Superior temporal gyrus (tissue), 1 donor: ENCODE measurements around the gene HTR2A.

ENCODE experiments used
- DNase-seq: peaks from one replicate; pipeline ENCODE4 v3.0.0-alpha.2; 2016; ENCODE audit errors: extremely low spot score

The HTR2A gene

DNA sequence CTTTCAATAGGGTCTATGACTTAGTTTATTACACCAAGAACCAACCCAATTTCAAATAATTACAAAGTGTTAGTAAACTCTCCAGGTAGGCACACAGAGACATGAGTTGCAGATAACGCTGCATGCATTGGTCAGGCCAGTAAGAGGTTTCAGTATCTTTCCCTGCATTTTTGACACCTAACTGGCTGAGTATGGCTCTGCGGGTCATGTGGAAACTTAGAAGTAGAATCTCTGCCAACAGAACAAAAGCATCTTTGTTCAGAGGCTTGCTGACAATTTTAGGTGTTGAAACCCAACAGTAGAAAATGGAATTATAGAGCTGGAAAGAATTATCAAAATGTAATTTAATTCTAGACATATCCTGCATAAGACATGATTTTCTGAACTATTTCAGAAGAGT, 25.3 kb downstream of the HTR2A start:
- peak; percentile 41 for DNase-seq

- DNase-seq = no peak
Measured at GRCh38 chr13:46868091-46868490, 28.8 kb downstream of the HTR2A start.

GRCh38 chr13:46866150-46866549, 30.7 kb downstream of the HTR2A start:
- DNase-seq = no peak

- no peak for DNase-seq
Measured at GRCh38 chr13:46864941-46865340, 31.9 kb downstream of the HTR2A start.

DNA sequence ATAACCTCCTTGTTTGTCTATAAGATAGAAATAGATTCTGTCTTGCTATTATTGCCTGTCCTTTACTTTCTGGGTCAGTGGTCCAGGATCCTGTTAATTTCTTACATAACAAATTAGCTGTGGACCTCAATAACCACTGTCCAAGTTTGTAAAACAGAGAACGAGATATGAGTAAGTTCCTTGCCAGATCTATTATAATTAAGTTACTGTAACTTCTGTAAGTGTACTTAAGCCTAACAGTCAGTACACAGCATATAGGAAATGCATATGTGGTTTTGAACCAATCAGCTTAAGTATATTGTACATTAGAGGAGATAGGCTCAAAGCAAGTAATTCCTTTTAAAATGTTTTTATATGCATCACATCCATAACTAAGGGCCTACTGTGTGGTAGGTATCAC, 34.9 kb downstream of the HTR2A start:
- no peak for DNase-seq

- no peak for DNase-seq
Measured at GRCh38 chr13:46860722-46861121, 36.1 kb downstream of the HTR2A start.

GRCh38 chr13:46858776-46859175, 38.1 kb downstream of the HTR2A start:
- no peak for DNase-seq

DNA sequence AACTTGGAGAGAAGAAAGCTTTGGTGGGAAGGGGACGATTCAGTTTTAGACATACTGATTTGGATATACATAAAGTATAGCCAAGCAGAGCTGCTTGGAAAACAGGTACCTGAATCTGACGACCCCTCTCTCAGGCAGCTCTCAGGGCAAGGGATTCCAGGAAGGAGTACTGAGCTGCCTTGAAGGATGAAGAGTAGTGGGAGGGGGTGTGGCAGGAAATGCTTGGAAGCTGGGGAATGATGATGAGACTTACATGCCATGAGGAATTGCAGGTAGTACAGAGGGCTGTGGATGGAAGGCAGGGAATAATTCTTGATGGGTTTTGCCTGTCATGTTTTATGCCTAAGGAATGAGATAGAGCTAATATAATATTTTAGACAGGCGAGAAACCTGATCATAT, 38.7 kb downstream of the HTR2A start:
- no peak for DNase-seq

GRCh38 chr13:46855664-46856063, 41.2 kb downstream of the HTR2A start:
- DNase-seq = no peak

DNA sequence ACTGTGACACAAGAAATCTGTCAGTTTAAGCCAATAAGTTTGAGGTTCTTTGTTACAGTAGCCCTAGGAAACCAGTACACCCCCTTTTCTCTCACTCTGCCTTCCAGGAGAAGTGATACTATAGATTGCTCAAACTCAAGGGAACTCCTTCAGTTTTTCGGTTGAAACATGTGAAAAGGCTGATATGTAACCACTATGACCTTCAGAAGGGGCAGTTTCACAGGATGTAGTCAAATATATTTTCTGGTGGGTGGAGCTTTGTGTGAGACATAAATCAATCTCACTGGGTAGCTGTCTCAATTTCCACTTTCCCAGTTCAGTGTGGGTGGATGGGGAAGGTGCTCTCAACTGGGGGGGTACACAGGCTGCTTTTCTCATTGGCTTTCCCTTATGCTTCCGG, 41.7 kb downstream of the HTR2A start:
- DNase-seq = no peak

- DNase-seq = no peak
Measured at GRCh38 chr13:46852168-46852567, 44.7 kb downstream of the HTR2A start.

DNA sequence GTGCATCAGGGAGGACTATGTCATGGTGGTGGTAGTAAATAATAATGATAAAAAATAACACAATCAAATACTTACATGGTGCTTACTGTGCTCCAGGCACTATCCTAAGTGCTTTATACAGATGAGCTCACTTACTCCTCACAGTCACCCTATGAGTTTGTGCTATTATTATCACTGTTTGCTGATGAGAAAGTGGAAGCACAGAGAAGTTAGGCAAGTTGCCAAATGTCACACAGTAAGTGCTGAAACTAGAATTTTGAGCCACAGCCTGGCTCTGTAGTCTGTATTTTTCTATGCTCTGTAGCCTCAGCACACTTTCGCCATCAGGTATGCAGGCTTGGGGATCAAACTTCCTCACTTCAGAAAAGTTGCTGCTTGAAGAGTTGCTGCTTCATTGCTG, 46.6 kb downstream of the HTR2A start:
- DNase-seq = no peak

GRCh38 chr13:46846726-46847125, 50.1 kb downstream of the HTR2A start:
- DNase-seq = no peak

DNA sequence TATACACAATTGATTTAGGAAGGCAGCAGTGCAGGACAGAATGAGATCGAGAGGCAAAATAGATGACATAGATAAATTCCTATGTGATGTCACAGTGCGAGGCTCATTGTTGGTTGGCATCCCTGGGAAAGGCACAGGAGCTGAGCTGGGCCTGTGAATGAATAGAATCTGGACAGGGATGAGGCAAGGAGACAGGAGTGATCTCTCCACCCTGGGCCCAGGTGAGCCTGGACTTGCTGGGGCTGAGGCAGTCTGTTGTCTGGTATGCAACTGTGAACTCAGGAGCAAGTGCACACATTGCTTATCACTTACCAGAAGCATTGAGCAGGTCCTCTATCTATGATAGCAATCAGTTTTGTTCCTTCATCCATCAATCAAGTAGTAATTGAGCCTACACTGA, 51.7 kb downstream of the HTR2A start:
- no peak for DNase-seq

DNA sequence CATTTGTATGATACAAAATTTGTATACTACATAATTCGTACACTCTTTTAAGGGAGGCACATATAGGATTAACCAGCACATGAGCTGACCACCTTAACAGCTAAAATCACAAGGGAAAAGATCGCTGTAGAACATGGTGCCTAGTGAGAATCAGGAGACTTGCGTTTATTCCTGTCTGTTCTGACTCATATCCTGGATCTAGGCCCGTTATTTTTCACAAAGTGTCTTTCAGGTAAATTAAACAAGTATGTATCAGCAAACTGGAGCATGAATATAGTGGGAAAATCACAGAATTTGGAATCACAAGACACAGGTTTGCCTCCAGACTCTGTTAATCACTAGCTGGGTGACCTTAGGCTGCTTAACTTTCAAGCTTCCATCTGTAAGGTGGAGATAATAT, 52.4 kb downstream of the HTR2A start:
- DNase-seq = no peak

DNA sequence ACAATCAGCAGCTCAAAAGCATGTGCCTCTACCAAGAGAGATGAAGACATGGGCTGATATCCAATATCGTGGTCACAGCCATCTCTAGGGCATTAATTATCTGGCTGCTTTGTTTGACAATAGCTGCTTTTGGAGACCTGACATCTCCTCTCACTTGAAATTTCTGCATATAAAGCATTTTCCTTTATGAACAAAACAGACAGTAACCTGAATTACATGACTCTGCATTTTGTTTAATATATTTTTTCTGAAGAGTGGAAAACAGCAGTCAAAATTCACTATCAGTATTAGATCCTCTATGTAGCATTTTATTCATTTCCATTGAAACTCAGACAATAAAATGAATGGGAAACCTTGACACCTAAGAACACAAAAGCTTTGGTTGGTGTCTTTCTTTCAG, 57.5 kb downstream of the HTR2A start:
- DNase-seq = no peak

- DNase-seq = no peak
Measured at GRCh38 chr13:46834657-46835056, 62.2 kb downstream of the HTR2A start.

DNA sequence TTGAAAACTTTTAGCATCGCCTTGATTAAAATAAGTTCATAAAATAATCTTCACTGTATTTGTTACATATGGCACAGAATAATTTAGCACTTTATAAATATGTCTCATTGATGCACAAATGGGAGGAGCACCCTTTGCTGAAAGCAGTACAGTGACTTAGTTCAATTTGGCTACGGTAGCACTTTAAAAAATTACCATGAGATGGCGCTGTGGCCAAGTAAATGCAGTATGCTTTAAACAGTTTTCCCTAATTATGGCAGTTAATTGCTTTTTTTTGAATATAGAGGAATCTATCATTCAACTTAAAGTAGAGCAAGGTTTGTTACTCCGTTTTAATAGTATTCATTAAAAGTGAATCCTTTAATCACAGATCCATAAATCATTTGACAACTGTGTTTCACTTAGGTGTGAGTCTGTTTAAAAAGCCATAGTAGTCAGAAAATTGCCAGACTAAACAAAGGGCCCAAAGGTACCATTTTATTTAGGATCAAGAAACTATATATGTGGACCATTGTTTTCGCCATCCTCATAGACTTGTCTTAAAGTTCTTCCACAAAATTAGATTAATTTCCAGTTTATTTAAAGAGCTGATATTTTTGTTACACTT, 65.2 kb downstream of the HTR2A start:
- DNase-seq = peak; percentile 88

- no peak for DNase-seq
Measured at GRCh38 chr13:46830405-46831005, 66.3 kb downstream of the HTR2A start.

DNA sequence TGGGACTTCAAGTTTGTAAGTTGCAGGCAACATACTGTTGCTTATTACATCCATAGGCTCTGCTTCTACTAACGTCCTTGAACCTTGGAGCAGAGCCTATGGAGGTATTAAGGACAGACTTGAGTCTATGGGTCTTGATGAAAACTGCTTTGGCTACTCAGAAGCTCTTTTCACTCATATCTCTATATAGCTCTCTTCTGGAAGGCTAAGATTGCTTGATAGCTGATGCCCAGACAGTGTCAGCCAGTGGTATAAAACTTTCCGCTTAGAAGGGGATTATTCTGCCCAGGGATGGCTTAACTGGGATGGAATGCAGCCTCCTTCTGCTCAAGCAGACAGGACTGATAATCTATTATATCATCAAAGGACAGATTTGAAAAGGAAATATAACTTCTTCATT, 74.3 kb downstream of the HTR2A start:
- no peak for DNase-seq

GRCh38 chr13:46817838-46818476, 78.9 kb downstream of the HTR2A start:
- no peak for DNase-seq

DNA sequence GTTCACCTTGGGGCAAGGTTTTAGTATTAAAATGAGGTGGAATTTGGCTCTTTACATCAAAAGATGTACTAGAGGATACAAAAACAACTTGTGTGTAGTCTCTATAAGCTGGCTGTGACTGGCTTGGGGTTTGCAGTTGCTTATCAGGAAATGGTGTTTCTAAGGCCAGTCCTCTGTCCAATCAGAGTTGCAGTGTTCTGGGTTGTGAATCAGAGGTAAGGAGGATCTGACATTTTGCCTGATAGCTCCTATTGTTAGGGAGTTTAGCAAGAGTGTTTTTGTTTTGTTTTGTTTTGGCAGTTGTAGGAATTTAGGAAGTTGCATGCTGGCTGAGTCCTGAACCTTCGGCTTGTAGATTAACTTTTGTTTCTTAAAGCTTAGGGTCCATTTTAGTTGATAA, 79.8 kb downstream of the HTR2A start:
- DNase-seq = no peak

- DNase-seq = no peak
Measured at GRCh38 chr13:46816371-46816770, 80.5 kb downstream of the HTR2A start.
